Sigmoid colon (tissue), 7 donors: ENCODE data around the gene XIAP. TPM values are rescaled to one million over a fixed set of nuclear protein-coding genes. Genes with fewer than 3 reads are reported as not detected.
"Not testable (repeated sequence)": the region's sequence is repeated elsewhere in the genome, so short reads cannot be mapped to it uniquely, and the experiment has no call there.

Experiments
- DNase-seq: peaks from one replicate; pipeline ENCODE4 v3.0.0-alpha.2; 2019
- H3K27ac ChIP-seq, 4 donors: fragments of 200-600 bp; sonication (generic); one replicate each; pipeline ENCODE4 v1.5.1; 2016 to 2019; ENCODE audit warnings: mild to moderate bottlenecking in 1 of 4
- H3K27me3 ChIP-seq, 3 donors: fragments of 200-600 bp; sonication (generic); one replicate each; pipeline ENCODE4 v1.5.1; 2019; ENCODE audit warnings: mild to moderate bottlenecking in 1 of 3
- H3K36me3 ChIP-seq, 4 donors: fragments of 200-600 bp; sonication (generic); one replicate each; pipeline ENCODE4 v1.5.1; 2016 to 2019
- H3K4me1 ChIP-seq, 4 donors: fragments of 200-600 bp; sonication (generic); one replicate each; pipeline ENCODE4 v1.5.1; 2017 to 2019
- H3K4me3 ChIP-seq, 4 donors: fragments of 200-600 bp; sonication (generic); one replicate each; pipeline ENCODE4 v1.5.1; 2017 to 2019; ENCODE audit warnings: mild to moderate bottlenecking in 2 of 4, moderate library complexity in 1 of 4
- H3K9me3 ChIP-seq, 4 donors: fragments of 200-600 bp in 3 of 4; sonication (generic) in 3 of 4; one replicate each; pipeline versions ENCODE4 v1.5.1 to v1.6.1; 2013 to 2019
- CTCF ChIP-seq, 4 experiments: fragments of 450-650 bp in 3 of 4; fragments of 200-600 bp in 1 of 4; IDR thresholded peaks; one replicate each; pipeline ENCODE4 v1.5.1; 2016 to 2019; ENCODE audit warnings: antibody characterized with exemption in 4 of 4, mild to moderate bottlenecking in 3 of 4, moderate library complexity in 2 of 4
- EP300 ChIP-seq, 4 donors: sonication (generic); formaldehyde crosslinking; IDR thresholded peaks; one replicate each; pipeline ENCODE4 v1.6.1; 2017; ENCODE audit warnings: antibody characterized with exemption in 4 of 4
- POLR2A ChIP-seq, 2 donors: fragments of 450-650 bp; IDR thresholded peaks; one replicate each; pipeline ENCODE4 v1.6.1; 2016; ENCODE audit warnings: antibody characterized with exemption in 2 of 2, mild to moderate bottlenecking in 2 of 2, moderate library complexity in 2 of 2
- POLR2AphosphoS5 ChIP-seq, 4 donors: sonication (generic); formaldehyde crosslinking; IDR thresholded peaks; one replicate each; pipeline ENCODE4 v1.6.1; 2017; ENCODE audit warnings: antibody characterized with exemption in 4 of 4
- WGBS, 2 donors: extraction: QIAGEN DNeasy Blood & Tissue Kit; methylation state at CpG; one replicate each; pipeline ENCODE4 v1.1.7; 2013; 5-methylcytosine and 5-hydroxymethylcytosine counted together
- intact Hi-C: fragments of 100-400 bp; cut with DNase I; formaldehyde crosslinking; loops from one replicate; pipeline ENCODE4 v1.15.1; 2023
- polyA plus RNA-seq, 3 donors: library from polyadenylated mRNA; stranded (reverse); fragments of 200-250 nt; gene quantifications; one replicate each; pipeline ENCODE4 v1.2.3, GENCODE V29; 2013
- total RNA-seq, 4 donors: library from RNA; depleted of rRNA; stranded (reverse); fragments of >200 nt; gene quantifications; one replicate each; pipeline ENCODE4 v1.1.0, GENCODE V29; 2016
- donor health status: healthy with polysubstance abuse.
- donor health status: Bipolar disorder and iron deficiency.
- donor health status: healthy.

XIAP gene
- total and polyA plus RNA-seq, 7 donors = 19.2 to 42.1 (median 28.3) TPM

GRCh38 chrX:123927845-123928244 is 68.0 kb downstream of the XIAP start:
- Histone ChIP-seq H3K4me1 (no peaks in the 10 kb centered on the region), H3K9me3 (no peaks in the 10 kb centered on the region), H3K27me3 (no peaks in the 10 kb centered on the region), H3K36me3 (no peaks in the 10 kb centered on the region), H3K27ac (no peak overlapping the region), H3K4me3 (no peak overlapping the region)
- intact Hi-C loops = no loop called here
- DNase-seq = no peak
- no peak for TF ChIP-seq CTCF (IDR thresholded peaks at IDR 0.05)
- TF ChIP-seq POLR2AphosphoS5 (IDR thresholded peaks at IDR 0.05) = no peak
- TF ChIP-seq EP300 (IDR thresholded peaks at IDR 0.05) = no peak
- TF ChIP-seq POLR2A (IDR thresholded peaks at IDR 0.05) = no peak
- WGBS, 2 donors = 82 to 90% methylated on average over 2 of the region's 2 CpGs

- H3K27me3 ChIP-seq, intact Hi-C loops, H3K27ac ChIP-seq, H3K4me1 ChIP-seq, DNase-seq, H3K9me3 ChIP-seq, H3K36me3 ChIP-seq, H3K4me3 ChIP-seq: not testable (repeated sequence)
- WGBS, 2 donors = 82 to 87% methylated on average over 2 of the region's 2 CpGs
Observed at GRCh38 chrX:123932055-123932454, 72.2 kb downstream of the XIAP start.

- WGBS, 2 donors = 36 to 74% methylated on average over 1 of the region's 1 CpG
- Histone ChIP-seq H3K27ac (no peak overlapping the region), H3K4me1 (no peaks in the 10 kb centered on the region), H3K9me3 (no peaks in the 10 kb centered on the region), H3K27me3 (no peaks in the 10 kb centered on the region), H3K36me3 (no peaks in the 10 kb centered on the region), H3K4me3 (no peak overlapping the region)
- intact Hi-C loops = no loop called here
- TF ChIP-seq POLR2AphosphoS5 (IDR thresholded peaks at IDR 0.05) = no peak
- no peak for TF ChIP-seq EP300 (IDR thresholded peaks at IDR 0.05)
- no peak for TF ChIP-seq CTCF (IDR thresholded peaks at IDR 0.05)
- no peak for TF ChIP-seq POLR2A (IDR thresholded peaks at IDR 0.05)
- DNase-seq = no peak
Observed at GRCh38 chrX:123943074-123943473, 83.2 kb downstream of the XIAP start.

DNA sequence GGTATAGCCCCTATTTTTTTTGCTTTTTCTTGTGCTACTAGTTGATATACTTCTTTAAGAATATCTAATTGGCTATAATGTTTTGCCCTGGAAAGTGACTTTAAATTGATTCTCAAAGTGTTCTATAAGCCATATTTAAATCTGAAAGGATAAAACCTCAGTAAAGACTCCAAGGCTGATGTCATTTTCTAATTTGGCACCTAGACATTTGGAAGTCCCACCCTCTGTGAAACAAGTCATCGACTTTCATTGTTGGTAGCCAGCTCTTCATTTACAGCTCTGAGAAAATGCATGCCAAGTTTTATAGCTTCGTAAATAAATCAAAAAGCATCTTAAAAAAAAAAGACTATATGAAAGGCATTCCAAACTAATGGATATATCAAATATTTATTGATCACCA is 83.6 kb downstream of the XIAP start:
- Histone ChIP-seq H3K4me3 (no peak overlapping the region), H3K9me3 (no peaks in the 10 kb centered on the region), H3K27ac (no peak overlapping the region), H3K27me3 (no peaks in the 10 kb centered on the region), H3K36me3 (no peaks in the 10 kb centered on the region), H3K4me1 (no peaks in the 10 kb centered on the region)
- intact Hi-C loops = no loop called here
- TF ChIP-seq EP300 (IDR thresholded peaks at IDR 0.05) (no peak), POLR2AphosphoS5 (IDR thresholded peaks at IDR 0.05) (no peak), POLR2A (IDR thresholded peaks at IDR 0.05) (no peak)
- 9 to 66% methylated on average over 2 of the region's 2 CpGs for WGBS, 2 donors
- DNase-seq = no peak

DNA sequence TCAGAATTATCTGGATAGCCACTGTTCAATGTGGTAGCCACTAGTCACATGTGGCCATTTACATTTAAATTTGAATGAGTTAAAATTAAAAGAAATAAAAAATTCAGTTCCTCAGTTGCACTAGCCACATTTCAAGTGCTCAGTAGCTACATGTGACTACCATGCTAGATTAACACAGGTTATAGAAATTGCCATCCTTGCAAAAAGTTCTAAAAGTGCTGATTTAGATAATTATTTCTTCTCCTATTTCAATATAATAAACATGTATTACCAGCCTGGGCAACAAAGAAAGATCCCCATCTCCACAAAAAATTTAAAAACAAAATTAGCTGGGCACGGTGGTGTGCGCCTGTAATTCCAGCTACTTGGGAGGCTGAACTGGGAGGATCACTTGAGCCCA is 90.0 kb downstream of the XIAP start:
- Histone ChIP-seq H3K27ac (no peak overlapping the region), H3K4me3 (no peak overlapping the region), H3K9me3 (no peaks in the 10 kb centered on the region), H3K4me1 (no peaks in the 10 kb centered on the region), H3K27me3 (no peaks in the 10 kb centered on the region), H3K36me3 (no peaks in the 10 kb centered on the region)
- 92 to 96% methylated on average over 2 of the region's 2 CpGs for WGBS, 2 donors
- no peak for DNase-seq
- intact Hi-C loops = no loop called here
- TF ChIP-seq EP300 (IDR thresholded peaks at IDR 0.05) (no peak), POLR2A (IDR thresholded peaks at IDR 0.05) (no peak), CTCF (IDR thresholded peaks at IDR 0.05) (no peak), POLR2AphosphoS5 (IDR thresholded peaks at IDR 0.05) (no peak)
